Measurements from ENCODE around the gene ITPKB. TPM values are rescaled to one million over a fixed set of nuclear protein-coding genes. Genes with fewer than 3 reads are reported as not detected.
A peak's percentile ranks its signal among the peaks of the same experiment; 100 is the strongest.

Gene ITPKB
- total and polyA plus RNA-seq, 11 donors = 6.2 to 33.7 (median 17.8) TPM

- ATAC-seq (no peak), DNase-seq (no peak)
- H3K9me3 ChIP-seq = peaks cover 0 to 7% (median 0%) of the 10 kb centered on the region in 12 donors
- intact Hi-C loops (cut with DNase I) = no loop called here
- no peak overlapping the region for H3K4me3 ChIP-seq
- peak overlapping the region in 2 of 12 donors; percentile 42 to 88 for H3K27ac ChIP-seq
- TF ChIP-seq CTCF (IDR thresholded peaks at IDR 0.05) (no peak), POLR2A (IDR thresholded peaks at IDR 0.05) (no peak)
- H3K4me1 ChIP-seq = peaks cover 0 to 70% (median 41%) of the 10 kb centered on the region in 12 donors
- H3K36me3 ChIP-seq = peaks cover 0 to 8% (median 0%) of the 10 kb centered on the region in 9 donors
- 53 to 70% (median 60%) methylated on average over 3 of the region's 3 CpGs for WGBS, 4 donors
- H3K27me3 ChIP-seq = no peaks in the 10 kb centered on the region
These were observed 22.5 kb downstream of the ITPKB start for GRCh38 chr1:226716577-226716976.

- Histone ChIP-seq H3K9me3 (peaks cover 0 to 7% (median 0%) of the 10 kb centered on the region in 12 donors), H3K36me3 (peaks cover 0 to 1% (median 0%) of the 10 kb centered on the region in 9 donors), H3K4me1 (peaks cover 0 to 76% (median 55%) of the 10 kb centered on the region in 12 donors), H3K27ac (peak overlapping the region in 3 of 12 donors; percentile 4 to 43 (median 18)), H3K27me3 (no peaks in the 10 kb centered on the region), H3K4me3 (no peak overlapping the region)
- ATAC-seq (no peak), DNase-seq (no peak)
- TF ChIP-seq CTCF (IDR thresholded peaks at IDR 0.05) (no peak), POLR2A (IDR thresholded peaks at IDR 0.05) (no peak)
- intact Hi-C loops (cut with DNase I) = no loop called here
These were observed 24.9 kb downstream of the ITPKB start for GRCh38 chr1:226714148-226714547.

GRCh38 chr1:226712742-226713419 lies 26.2 kb downstream of the ITPKB start:
- Histone ChIP-seq H3K4me3 (no peak overlapping the region), H3K27ac (peak overlapping the region in 10 of 12 donors; percentile 45 to 76 (median 60)), H3K27me3 (no peaks in the 10 kb centered on the region), H3K36me3 (peaks cover 0 to under 1% (median 0%) of the 10 kb centered on the region in 9 donors), H3K4me1 (peaks cover 5 to 79% (median 64%) of the 10 kb centered on the region in 12 donors), H3K9me3 (peaks cover 0 to 7% (median 0%) of the 10 kb centered on the region in 12 donors)
- WGBS, 4 donors = 65 to 74% (median 67%) methylated on average over 19 of the region's 19 CpGs
- ATAC-seq (no peak), DNase-seq (no peak)
- TF ChIP-seq POLR2A (IDR thresholded peaks at IDR 0.05) (no peak), CTCF (IDR thresholded peaks at IDR 0.05) (no peak)
- intact Hi-C loops (cut with DNase I) = no loop called here

DNA sequence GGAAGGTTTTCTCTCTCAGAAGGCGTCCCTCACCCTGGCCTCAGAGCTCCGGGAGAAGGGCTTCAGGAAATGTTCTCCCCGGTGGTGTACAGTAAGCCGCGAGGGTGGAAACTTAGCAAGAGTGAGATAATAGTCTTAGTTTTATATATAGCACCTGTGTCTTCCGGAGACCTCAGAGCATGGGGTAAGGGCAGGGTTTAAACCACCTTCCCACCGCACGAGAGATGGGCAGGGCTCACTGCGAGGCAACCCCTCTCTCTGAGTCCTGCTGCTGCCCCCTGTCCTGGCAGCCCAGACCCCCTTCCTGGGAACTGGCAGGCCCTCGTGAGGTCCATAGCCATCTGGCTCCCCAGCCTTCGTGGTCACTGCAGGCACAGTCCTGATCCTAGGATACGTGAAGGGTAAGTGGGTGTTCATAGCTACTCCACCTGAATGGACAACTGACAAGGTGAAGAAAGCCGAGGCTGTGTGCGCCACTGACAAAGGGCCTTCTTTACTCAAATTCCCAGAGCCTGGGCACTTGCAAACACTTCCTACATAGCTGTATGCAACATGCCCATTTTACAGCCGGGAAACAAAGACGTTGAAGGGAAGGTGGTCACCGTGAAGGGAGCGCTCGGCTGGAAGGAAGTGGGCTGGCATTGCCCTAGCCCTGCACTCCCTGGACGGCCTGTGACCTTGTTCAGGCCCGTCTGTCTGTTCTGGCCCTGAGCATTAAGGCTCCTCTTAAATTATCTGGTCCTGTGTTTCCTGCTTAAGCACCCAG lies 26.9 kb downstream of the ITPKB start:
- H3K9me3 ChIP-seq = peaks cover 0 to 7% (median 0%) of the 10 kb centered on the region in 12 donors
- TF ChIP-seq POLR2A (IDR thresholded peaks at IDR 0.05) (no peak), CTCF (IDR thresholded peaks at IDR 0.05) (no peak)
- intact Hi-C loops (cut with DNase I) = no loop called here
- peak overlapping the region in 1 of 12 donors; percentile 10 for H3K4me3 ChIP-seq
- ATAC-seq (peak in 3 of 4 donors; percentile 7 to 38 (median 29)), DNase-seq (no peak)
- H3K27ac ChIP-seq = peak overlapping the region in 10 of 12 donors; percentile 45 to 76 (median 61)
- peaks cover 5 to 75% (median 60%) of the 10 kb centered on the region in 12 donors for H3K4me1 ChIP-seq
- H3K36me3 ChIP-seq = peaks cover 0 to 8% (median 0%) of the 10 kb centered on the region in 9 donors
- 53 to 63% (median 59%) methylated on average over 19 to 21 of the region's 21 CpGs for WGBS, 4 donors
- H3K27me3 ChIP-seq = no peaks in the 10 kb centered on the region

All from heart left ventricle (tissue), 16 donors.